HG03378 (cell line): ENCODE measurements around the gene NVL.

ENCODE experiments used
- ATAC-seq: cut with Tn5 transposase; IDR thresholded peaks from one replicate; pipeline ENCODE4 v1.9.1; 2021; ENCODE audit warnings: mild to moderate bottlenecking, moderate library complexity; ENCODE audit not compliant: unreplicated experiment

The NVL gene

DNA sequence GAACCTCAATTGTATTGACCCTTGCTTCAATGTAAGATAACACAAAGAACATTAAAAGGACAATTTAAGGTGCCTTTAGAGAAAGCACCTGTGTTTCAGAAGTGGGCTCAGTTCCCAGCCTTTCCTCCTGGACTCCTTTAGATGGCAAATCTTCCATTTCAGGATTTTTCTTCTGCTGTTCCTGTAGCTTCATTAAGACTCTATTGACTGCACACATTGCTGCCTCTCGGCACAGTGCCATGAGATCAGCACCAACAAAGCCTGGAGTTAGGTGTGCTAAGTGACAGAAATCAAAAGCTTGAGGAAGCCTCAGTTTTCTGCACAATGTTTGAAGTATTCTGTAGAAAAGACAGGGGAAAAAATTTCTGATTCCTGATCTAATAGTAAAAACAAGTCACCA lies 40.6 kb downstream of the NVL start:
- ATAC-seq: no peak

DNA sequence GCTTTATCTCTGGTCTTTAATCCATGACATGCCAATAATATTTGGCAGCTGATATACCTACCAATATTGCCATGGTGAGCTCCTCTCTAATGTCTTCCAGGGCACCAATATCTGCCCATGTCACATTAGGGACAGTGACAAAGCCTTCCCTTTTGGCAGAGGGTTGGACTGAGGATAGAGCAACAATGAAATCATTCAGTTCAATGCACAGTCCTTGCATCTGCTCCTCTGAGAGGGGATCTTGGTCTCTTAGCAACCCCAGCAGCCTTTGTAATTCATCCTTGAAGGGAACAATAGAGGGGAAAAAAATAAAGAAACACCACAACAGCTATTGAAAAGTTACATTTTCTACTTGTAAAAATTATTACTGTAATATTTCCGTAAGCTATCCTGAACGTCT lies 42.3 kb downstream of the NVL start:
- no peak for ATAC-seq

DNA sequence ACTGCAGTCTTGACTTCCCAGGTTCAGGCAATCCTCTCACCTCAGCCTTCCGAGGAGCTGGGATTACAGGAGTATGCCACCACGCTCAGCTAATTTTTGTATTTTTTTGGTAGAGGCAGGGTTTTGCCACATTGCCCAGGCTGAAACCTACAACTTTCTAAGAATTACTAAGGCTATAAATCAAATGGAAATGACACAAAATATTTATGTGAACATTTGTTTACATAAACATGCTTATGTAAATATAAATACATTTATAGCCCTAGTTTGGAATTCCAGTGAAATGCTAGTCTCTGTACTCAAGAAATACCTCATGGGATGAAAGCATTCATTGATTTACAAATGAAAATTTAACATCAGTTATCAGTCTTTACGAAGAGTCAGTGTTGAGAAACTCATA lies 47.8 kb downstream of the NVL start:
- ATAC-seq: no peak

DNA sequence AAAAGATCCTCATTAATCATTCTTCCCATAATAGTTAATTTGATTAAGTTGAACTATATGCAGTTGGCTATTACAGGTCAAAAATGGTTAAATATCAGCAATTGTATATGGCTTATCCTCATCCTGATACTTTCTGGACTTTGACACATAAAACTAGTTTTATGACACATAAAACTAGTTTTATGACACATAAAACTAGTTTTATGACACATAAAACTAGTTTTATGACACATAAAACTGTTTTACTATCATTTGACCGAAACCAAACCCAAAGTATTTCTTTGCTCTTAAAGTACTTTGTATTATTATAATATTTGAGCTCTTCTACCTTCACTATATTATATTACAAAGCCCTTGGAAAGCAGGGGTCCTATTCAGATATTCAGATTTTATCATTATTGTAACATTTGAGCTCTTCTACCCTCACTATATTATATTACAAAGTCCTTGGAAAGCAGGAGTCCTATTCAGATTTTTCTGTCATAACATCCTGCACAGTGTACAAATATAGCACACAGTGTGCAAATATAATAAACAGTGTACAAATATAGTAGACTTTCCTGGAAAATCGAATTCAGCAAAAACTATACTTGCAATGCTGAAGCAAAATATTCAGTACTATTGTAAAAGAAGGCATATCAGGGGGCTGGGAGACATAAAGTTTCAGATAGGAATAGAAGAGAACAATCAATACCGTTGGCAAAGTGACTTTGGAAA lies 53.0 kb downstream of the NVL start:
- ATAC-seq: no peak

DNA sequence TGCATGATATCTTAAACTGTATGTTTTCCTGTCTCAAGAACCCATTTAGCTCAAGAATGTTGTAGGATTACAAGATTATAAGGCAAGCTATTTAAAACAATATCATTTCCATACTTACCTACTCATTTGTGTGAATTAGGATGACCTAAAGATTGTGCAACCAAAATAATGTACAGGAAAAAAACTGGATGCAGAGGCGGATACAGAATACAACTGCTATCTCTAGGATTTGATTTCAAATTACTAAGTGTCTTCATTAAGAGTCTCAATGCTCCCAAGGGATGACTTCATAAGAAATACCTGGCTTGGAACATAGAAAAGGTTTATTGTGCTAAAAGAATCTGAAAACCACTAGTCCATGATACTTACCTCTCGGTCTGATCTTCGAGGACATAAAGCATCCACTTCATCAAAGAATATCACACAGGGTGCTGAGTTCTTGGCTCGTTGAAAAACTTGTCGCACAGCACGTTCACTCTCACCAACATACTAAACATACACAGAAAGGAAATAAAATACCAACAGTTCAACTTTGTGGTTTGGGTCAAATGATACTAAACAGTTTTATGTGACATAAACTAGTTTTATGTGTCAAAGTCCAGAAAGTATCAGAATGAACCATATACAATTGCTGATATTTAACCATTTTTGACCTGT lies 54.9 kb downstream of the NVL start:
- ATAC-seq: no peak

DNA sequence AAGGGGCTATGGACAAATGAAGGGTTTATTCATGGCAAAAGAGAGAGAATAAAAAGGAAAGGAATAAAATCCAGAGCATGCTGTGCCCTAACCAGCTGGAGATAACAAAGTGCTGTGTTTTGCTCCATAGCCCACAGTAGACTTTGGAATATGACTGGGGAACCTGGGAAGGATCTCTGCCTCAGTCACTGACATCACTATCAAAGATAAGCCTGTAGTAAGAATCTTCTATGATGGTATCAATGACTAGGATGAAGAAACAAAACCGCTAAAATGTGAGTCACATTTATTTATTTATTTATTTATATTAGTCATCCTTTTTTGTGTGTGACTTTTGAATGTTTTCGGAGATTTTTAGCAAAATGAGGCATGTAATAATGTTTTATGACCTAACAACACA lies 56.3 kb downstream of the NVL start:
- no peak for ATAC-seq

DNA sequence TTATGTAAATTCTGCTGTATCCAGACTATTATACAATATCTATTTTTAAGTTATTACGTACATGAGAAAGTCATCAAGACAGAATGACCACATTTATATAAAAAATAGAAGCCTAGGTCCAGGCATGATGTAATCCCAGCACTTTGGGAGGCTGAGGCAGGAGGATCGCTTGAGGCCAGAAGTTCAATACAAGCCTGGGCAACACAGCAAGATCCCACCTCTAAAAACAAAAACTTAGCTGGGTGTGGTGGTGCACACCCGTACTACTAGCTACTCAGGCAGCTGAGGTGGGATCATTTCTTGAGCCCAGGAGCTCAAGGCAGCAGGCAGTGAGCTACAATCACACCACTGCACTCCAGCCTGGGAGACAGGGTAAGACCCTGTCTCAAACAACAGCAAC lies 58.9 kb downstream of the NVL start:
- ATAC-seq: no peak

DNA sequence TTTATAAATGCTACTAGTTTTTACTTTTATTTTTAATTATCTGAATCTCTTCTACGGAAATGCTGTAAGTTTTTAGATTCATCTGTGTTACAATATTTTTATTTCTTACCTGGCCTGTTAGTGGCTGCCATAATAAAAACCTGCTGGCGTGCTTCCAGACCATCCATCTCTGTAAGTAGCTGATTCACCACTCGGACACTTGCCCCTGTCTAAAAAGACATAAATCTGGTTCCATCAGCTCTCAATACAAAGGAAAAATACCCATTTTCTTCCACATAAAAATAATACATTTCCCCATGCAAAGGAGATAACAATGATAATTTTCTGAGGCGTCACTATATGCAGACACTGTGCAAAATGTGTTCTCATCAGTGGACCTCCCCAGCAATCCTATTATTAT lies 62.0 kb downstream of the NVL start:
- no peak for ATAC-seq

DNA sequence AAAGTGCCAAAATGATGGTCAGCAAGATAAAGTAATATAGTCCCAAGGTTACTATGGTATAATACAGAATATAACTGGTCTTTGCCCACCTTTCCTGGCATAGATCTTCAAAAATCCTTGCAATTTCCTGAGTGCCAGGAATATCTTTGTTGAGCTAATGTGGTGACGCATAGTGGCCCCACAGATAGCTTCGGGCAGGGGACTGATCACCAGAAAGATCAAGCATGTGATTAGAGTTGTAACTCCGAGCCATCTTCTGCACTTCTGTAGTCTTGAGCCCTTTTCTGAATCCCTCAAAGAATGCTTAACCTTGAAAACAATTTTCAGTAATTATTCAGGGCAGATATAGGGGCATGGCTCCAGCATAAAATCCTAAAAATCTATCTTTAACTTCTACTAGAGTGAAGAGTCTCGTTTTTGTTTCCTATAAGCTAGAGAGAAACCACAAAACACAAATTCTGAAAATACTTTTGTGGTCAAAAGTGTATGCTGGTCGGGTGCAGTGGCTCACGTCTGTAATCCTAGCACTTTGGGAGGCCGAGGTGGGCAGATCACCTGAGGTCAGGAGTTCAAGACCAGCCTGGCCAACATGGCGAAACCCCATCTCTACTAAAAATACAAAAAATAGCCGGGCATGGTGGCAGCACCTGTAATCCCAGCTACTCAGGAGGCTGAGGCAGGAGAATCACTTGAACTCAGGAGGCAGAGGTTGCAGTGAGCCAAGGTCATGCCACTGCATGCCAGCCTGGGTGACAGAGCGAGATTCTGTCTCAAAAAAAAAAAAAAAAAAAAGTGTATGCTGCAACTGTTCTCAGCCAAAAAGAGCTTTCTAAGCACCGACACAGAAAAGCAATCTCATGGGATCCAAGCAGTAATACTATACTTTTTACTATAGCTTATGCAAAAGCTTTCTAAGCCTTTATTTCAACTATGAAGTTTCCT lies 62.8 kb downstream of the NVL start:
- ATAC-seq: no peak

DNA sequence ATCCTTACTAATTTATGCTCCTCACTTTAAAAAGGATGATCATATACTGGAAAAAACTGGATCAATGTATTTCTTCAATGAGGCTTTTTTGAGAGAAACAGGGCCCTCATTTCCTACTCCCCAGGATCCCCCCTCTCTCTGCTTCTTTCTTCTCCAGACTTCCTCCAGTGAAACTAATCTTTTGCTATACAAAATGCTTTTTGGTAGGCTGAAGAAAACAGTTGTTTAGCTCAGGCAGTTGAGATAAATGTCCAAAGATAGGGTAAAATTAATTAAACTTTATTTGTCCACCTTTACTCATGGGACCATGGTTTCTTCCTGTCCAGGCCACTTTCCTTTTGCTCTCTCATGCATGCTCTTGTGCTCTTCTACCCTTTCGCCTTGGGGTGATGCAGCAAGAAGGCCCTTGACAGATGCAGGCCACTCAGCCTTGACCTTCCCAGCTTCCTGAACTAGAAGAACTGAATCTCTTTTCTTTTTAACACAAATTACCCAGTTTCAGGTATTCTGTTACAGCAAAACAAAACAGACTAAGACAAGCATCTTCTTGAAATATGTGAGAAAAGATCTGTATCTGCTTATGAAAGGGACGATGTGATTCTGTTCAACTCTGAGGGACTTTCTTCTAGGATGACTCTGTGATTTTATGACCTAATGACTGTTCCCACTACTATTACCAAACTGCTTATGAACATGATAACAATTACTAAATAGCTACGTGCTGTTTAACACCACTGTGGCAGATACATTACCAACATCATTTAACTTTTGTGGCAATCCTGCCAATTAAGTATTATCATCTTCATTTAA lies 63.7 kb downstream of the NVL start:
- no peak for ATAC-seq

DNA sequence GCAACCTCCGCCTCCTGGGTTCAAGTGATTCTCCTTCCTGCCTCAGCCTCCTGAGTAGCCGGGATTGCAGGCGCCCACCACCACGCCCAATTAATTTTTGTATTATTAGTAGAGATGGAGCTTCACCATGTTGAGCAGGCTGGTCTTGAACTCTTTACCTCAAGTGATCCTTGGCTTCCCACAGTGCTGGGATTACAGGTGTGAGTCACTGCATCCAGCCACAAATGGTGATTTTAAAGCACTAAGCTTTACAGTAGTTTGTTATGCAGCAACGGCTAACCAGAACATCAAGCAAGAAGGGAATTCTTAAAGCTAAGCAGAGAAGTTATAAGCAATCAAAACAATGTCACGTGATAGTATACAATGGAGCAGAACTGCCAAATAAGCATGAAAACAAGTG lies 65.7 kb downstream of the NVL start:
- ATAC-seq: no peak

DNA sequence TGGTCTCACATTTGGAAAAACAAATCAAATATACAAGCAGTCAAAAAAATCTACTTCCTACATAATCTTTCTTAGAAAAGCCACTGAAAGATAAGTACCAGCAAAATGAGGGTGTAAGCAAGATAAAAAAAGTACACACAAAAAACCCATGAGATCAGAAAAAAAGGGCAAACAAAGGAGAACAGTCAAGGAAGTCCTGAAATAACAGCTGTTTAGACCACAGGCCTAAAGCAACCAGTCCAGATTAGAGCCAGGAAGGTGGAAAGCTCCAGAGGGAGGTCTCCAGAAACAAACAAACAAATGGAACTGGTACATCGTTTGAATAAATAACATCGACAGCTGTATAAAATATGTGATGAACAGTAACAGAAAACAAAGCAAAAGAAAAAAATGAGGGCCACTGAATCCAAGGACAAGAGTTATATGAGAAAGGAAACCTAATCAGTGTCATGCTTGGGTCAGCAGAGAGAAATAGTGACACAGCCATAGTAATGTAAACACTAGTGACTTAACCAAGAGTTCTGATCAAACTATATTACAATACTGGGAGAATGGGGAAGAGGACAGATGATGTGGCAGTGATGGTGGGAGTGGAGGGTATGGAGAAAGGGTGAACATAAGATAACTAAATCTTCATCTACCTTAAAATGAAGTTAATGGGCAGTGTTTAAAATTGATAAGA lies 67.5 kb downstream of the NVL start:
- ATAC-seq: no peak

DNA sequence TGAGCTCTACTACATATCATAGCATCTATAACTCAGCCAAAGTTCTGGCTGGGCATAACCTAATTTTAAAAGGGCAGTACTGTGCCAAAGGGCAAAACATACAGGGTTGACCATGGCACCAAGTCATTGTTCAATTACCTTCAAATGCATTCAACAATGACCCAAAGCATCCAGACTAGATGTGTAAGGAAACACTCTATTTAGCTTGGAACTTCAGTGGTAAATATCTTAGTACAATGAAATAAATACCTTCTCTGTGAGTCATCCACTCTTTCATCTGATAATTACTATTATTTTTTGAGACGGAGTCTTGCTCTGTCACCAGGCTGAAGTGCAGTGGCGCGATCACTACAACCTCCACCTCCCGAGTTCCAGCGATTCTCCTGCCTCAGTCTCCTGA lies 70.0 kb downstream of the NVL start:
- ATAC-seq: no peak

DNA sequence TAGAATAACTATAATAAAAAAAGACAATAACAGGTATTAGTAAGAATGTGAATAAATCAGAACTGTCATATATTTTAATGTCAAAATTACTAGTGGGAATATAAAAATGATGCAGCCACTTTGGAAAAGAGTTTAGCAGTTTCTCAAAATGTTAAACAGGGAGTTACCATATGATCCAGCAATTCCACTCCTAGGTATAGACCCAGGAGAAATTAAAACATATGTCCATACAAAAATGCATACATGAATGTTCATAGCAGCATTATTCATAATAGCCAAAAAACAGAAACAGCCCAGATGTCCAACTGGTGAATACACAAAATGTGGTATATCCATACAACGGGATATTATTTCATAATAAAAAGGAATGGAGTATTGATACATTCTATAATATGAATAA lies 71.6 kb downstream of the NVL start:
- no peak for ATAC-seq

DNA sequence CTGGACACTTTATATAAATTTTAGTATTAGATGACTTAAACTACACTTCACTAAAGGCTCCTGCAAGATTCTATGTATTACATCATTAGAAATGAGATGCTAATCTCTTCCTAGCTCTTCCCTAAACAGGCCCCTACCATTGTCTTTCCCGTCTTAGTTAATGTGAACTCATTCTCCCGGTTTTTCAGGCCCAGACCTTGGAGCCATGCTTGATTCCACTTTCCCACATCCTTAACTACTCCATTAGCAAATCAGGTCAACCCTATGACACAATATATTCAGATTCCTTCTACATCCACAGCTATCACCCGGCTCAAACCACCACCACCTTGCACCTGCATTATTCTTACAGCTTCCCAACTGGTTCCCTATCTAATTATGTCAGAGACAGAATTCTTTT lies 73.3 kb downstream of the NVL start:
- ATAC-seq: no peak

DNA sequence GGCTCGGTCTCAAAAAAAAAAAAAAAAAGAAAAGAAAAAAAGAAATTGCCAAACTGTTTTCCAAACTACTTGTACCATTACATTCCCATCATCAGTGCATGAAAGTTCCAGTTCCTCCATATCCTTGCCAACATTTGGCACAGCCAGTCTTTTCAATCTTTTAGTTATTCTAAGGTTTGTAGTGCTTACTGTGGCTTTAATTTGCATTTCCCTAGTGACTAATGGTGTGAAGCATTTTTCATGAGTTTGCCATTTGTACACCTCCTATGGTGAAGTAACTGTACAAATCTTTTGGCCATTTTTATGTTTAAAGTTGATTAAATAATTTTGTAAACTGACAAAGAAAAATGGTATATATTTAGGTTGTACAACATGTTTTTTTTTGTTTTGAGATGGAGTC lies 76.3 kb downstream of the NVL start:
- ATAC-seq: no peak

DNA sequence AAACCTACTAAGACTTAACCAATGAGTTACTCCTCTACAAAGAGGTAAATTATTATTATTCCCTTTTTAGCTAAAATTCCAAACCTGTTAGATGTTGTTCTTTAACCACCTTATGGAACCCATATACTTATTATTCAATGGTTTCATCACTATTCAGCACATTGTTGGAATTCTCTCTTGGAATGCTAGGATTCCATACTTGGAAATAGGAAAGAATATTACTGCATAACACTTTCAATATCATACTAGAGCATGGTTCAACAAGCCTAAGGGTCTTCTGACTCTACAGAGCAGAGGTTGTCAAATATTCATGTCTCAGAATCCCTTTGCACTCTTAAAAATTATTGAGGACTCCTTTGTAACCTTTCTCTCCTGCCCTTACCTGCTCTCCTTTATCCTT lies 77.5 kb downstream of the NVL start:
- no peak for ATAC-seq

DNA sequence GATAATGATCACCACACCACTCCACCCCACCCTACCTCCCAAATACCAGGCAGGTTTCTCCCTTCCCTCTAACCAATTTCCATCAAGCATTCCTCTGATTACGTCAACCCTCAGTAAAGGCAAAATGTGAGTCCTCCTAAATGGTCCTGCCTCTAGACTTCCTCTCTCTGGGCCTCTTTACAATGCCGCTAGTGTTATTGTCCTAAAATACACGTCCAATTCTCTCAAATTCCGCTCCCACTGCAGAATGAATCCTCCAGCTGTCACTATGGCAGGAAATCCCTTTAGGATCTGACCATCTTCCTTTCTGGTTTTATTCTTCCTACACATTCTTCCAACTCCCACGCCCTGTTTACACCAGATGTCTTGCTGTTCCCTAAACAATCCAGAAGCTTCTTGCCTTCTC lies 78.2 kb downstream of the NVL start:
- no peak for ATAC-seq

DNA sequence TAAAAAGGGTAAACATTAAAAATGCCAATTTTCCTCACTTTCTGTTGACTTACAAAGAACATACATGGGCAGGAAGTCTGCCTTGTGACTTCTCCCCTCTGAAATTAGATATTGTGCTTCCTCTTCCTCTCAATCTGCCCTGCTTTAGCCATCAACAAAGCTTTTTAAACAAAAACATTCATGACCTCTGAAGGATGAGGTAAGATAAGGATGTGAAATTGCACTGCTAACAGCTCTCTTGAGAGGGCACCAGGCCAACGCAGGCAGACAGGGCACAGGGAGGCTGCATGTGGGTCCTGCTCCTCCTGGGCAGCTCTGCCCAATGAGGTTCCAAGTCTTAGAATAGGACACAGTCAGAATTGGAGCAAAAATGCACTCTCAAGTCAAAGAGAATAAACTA lies 84.8 kb downstream of the NVL start:
- peak; percentile 82 for ATAC-seq

DNA sequence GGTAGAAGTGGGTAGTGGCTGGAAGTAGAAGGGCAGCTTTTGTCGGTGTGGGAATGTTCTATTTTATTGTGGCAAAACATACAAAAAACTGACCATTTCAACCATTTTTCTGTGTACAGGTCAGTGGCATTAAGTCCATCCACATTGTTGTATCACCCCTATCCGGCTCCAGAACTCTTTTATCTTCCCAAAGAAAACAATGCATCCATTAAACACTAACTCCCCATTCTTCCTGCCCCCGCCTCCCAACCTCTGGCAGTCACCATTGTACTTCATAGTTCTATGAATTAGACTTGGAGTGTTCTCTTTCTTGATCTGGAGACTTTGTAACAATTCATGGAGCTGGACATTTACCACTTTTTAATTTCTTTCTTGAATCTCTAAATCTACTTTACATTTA lies 91.2 kb downstream of the NVL start:
- ATAC-seq: no peak
